Activated T-helper 1 cell treated with anti-CD3 and anti-CD28 coated beads, Interleukin-12 subunit alpha, Interleukin-12 subunit beta, Interleukin-2, Interleukin-4 antibody, amounts not matched to agents 30 ng/mL and 10 ng/mL and 1 ng/mL, durations not matched to agents 14 hours and 24 hours and 36 hours (primary cell): ENCODE measurements around the gene MAPKAP1. TPM values are rescaled to one million over a fixed set of nuclear protein-coding genes. Genes with fewer than 3 reads are reported as not detected.
A peak's percentile ranks its signal among the peaks of the same experiment; 100 is the strongest.

Experiments
- DNase-seq: peaks from one replicate; pipeline ENCODE4 v3.0.0; 2021; ENCODE audit warnings: low spot score
- H3K27ac Mint-ChIP-seq: one replicate; pipeline ENCODE4 v1.8.0; 2021; ENCODE audit warnings: mild to moderate bottlenecking, mixed read lengths
- H3K27me3 Mint-ChIP-seq: one replicate; pipeline ENCODE4 v1.8.0; 2022; ENCODE audit warnings: mild to moderate bottlenecking, moderate library complexity, mixed read lengths; ENCODE audit not compliant: insufficient read depth
- H3K36me3 Mint-ChIP-seq: one replicate; pipeline ENCODE4 v1.8.0; 2021; ENCODE audit warnings: low read depth, mixed read lengths
- H3K4me1 Mint-ChIP-seq: one replicate; pipeline ENCODE4 v1.8.0; 2021; ENCODE audit warnings: low read depth, mixed read lengths
- H3K4me3 Mint-ChIP-seq: one replicate; pipeline ENCODE4 v1.8.0; 2021; ENCODE audit warnings: mild to moderate bottlenecking, moderate library complexity, mixed read lengths
- H3K9me3 Mint-ChIP-seq: one replicate; pipeline ENCODE4 v1.8.0; 2021; ENCODE audit warnings: mixed read lengths
- intact Hi-C: fragments of 100-400 bp; cut with micrococcal nuclease; formaldehyde crosslinking; loops from one replicate; pipeline ENCODE4 v1.15.1; 2024
- total RNA-seq: library from RNA; stranded (reverse); gene quantifications from 2 replicates; pipeline ENCODE4 v1.2.3, GENCODE V29; 2022

MAPKAP1 gene
- 103 and 108 TPM in 2 replicates for total RNA-seq

GRCh38 chr9:125706651-125707471, at the start of gene MAPKAP1:
MAPKAP1 (minus strand) TSS chr9:125707208; CDS start chr9:125672574, 34,634 bp downstream.
- Mint-ChIP-seq H3K27me3 (no peaks in the 10 kb centered on the region), H3K27ac (peak within 1 kb of the TSS; percentile 77), H3K36me3 (peaks cover 11% of the 10 kb centered on the region), H3K4me1 (peaks cover 34% of the 10 kb centered on the region), H3K4me3 (peak within 1 kb of the TSS; percentile 79), H3K9me3 (no peaks in the 10 kb centered on the region)
- intact Hi-C loops, result loop anchor here (1.0 to 2.0 kb wide), 5 partner anchors 39 to 186 kb away; no protein-coding TSS in a partner anchor
- DNase-seq, result peak; percentile 93

GRCh38 chr9:125756518-125756917, 49.5 kb upstream of the MAPKAP1 start:
- no peak for DNase-seq
- intact Hi-C loops, result no loop called here
- Mint-ChIP-seq H3K4me1 (peaks cover 22% of the 10 kb centered on the region), H3K4me3 (no peak overlapping the region), H3K27me3 (peaks cover 2% of the 10 kb centered on the region), H3K27ac (no peak overlapping the region), H3K36me3 (peaks cover 6% of the 10 kb centered on the region), H3K9me3 (no peaks in the 10 kb centered on the region)

- no peak overlapping the region for H3K4me3 Mint-ChIP-seq
- DNase-seq, result no peak
- peaks cover 4% of the 10 kb centered on the region for H3K27me3 Mint-ChIP-seq
- no peaks in the 10 kb centered on the region for H3K9me3 Mint-ChIP-seq
- no peak overlapping the region for H3K27ac Mint-ChIP-seq
- H3K4me1 Mint-ChIP-seq, result peaks cover 29% of the 10 kb centered on the region
- peaks cover 11% of the 10 kb centered on the region for H3K36me3 Mint-ChIP-seq
- intact Hi-C loops, result no loop called here
Observed at GRCh38 chr9:125755340-125755739, 48.3 kb upstream of the MAPKAP1 start.

GRCh38 chr9:125754096-125754495, 47.1 kb upstream of the MAPKAP1 start:
- Mint-ChIP-seq H3K27ac (no peak overlapping the region), H3K4me1 (peaks cover 33% of the 10 kb centered on the region), H3K36me3 (peaks cover 16% of the 10 kb centered on the region), H3K9me3 (no peaks in the 10 kb centered on the region), H3K4me3 (no peak overlapping the region), H3K27me3 (peaks cover 4% of the 10 kb centered on the region)
- intact Hi-C loops, result loop anchor here (5.0 kb wide), 1 partner anchor 232 kb away; no protein-coding TSS in a partner anchor
- DNase-seq, result no peak

- no peak overlapping the region for H3K4me3 Mint-ChIP-seq
- peaks cover 18% of the 10 kb centered on the region for H3K36me3 Mint-ChIP-seq
- H3K27ac Mint-ChIP-seq, result no peak overlapping the region
- peaks cover 4% of the 10 kb centered on the region for H3K27me3 Mint-ChIP-seq
- no peak for DNase-seq
- no peaks in the 10 kb centered on the region for H3K9me3 Mint-ChIP-seq
- intact Hi-C loops, result loop anchor here (5.0 kb wide), 1 partner anchor 230 kb away; no protein-coding TSS in a partner anchor
- H3K4me1 Mint-ChIP-seq, result peaks cover 34% of the 10 kb centered on the region
Observed at GRCh38 chr9:125752070-125752628, 45.1 kb upstream of the MAPKAP1 start.

GRCh38 chr9:125750627-125751011, 43.6 kb upstream of the MAPKAP1 start:
- no peak for DNase-seq
- Mint-ChIP-seq H3K4me3 (peak overlapping the region; percentile 3), H3K9me3 (no peaks in the 10 kb centered on the region), H3K4me1 (peaks cover 34% of the 10 kb centered on the region), H3K27ac (no peak overlapping the region), H3K36me3 (peaks cover 16% of the 10 kb centered on the region), H3K27me3 (peaks cover 6% of the 10 kb centered on the region)
- intact Hi-C loops, result loop anchor here (5.0 kb wide), 1 partner anchor 228 kb away; no protein-coding TSS in a partner anchor

GRCh38 chr9:125749951-125750626, 43.1 kb upstream of the MAPKAP1 start:
- Mint-ChIP-seq H3K27ac (no peak overlapping the region), H3K9me3 (no peaks in the 10 kb centered on the region), H3K36me3 (peaks cover 16% of the 10 kb centered on the region), H3K27me3 (peaks cover 9% of the 10 kb centered on the region), H3K4me3 (peak overlapping the region; percentile 90), H3K4me1 (peaks cover 39% of the 10 kb centered on the region)
- DNase-seq, result no peak
- intact Hi-C loops, result loop anchor here (5.0 kb wide), 5 partner anchors 193 to 978 kb away; partner anchors contain the start of genes GAPVD1, NR6A1 and SCAI

GRCh38 chr9:125749287-125749935, 42.4 kb upstream of the MAPKAP1 start:
- intact Hi-C loops, result loop anchor here (5.0 kb wide), 4 partner anchors 192 to 977 kb away; partner anchors contain the start of genes GAPVD1, NR6A1 and SCAI
- Mint-ChIP-seq H3K9me3 (no peaks in the 10 kb centered on the region), H3K36me3 (peaks cover 16% of the 10 kb centered on the region), H3K27ac (peak overlapping the region; percentile 8), H3K4me3 (peak overlapping the region; percentile 90), H3K27me3 (peaks cover 16% of the 10 kb centered on the region), H3K4me1 (peaks cover 39% of the 10 kb centered on the region)
- no peak for DNase-seq

GRCh38 chr9:125748446-125749099, 41.6 kb upstream of the MAPKAP1 start:
- Mint-ChIP-seq H3K9me3 (no peaks in the 10 kb centered on the region), H3K27me3 (peaks cover 18% of the 10 kb centered on the region), H3K36me3 (peaks cover 16% of the 10 kb centered on the region), H3K4me3 (peak overlapping the region; percentile 90), H3K27ac (peak overlapping the region; percentile 78), H3K4me1 (peaks cover 39% of the 10 kb centered on the region)
- DNase-seq, result peak; percentile 2
- intact Hi-C loops, result loop anchor here (5.0 kb wide), 4 partner anchors 191 to 976 kb away; partner anchors contain the start of genes GAPVD1, NR6A1 and SCAI

GRCh38 chr9:125747765-125748445, 40.9 kb upstream of the MAPKAP1 start:
- Mint-ChIP-seq H3K27me3 (peaks cover 23% of the 10 kb centered on the region), H3K4me3 (peak overlapping the region; percentile 90), H3K36me3 (peaks cover 16% of the 10 kb centered on the region), H3K4me1 (peaks cover 39% of the 10 kb centered on the region), H3K27ac (peak overlapping the region; percentile 78), H3K9me3 (no peaks in the 10 kb centered on the region)
- DNase-seq, result peak; percentile 19
- intact Hi-C loops, result loop anchor here (5.0 kb wide), 4 partner anchors 191 to 976 kb away; partner anchors contain the start of genes GAPVD1, NR6A1 and SCAI

- peaks cover 23% of the 10 kb centered on the region for H3K27me3 Mint-ChIP-seq
- no peaks in the 10 kb centered on the region for H3K9me3 Mint-ChIP-seq
- H3K36me3 Mint-ChIP-seq, result peaks cover 14% of the 10 kb centered on the region
- peak within 1 kb of the TSS; percentile 90 for H3K4me3 Mint-ChIP-seq
- H3K4me1 Mint-ChIP-seq, result peaks cover 39% of the 10 kb centered on the region
- DNase-seq, result peak; percentile 28
- intact Hi-C loops, result loop anchor here (5.0 kb wide), 4 partner anchors 190 to 975 kb away; partner anchors contain the start of genes GAPVD1, NR6A1 and SCAI
- H3K27ac Mint-ChIP-seq, result peak within 1 kb of the TSS; percentile 91
Observed at GRCh38 chr9:125747053-125747764, 40.2 kb upstream of the MAPKAP1 start, which contains the start of gene PBX3. PBX3 (plus strand) TSS chr9:125747373.
